KG1 (cell line): ENCODE data around the gene OR10A2.
"Not testable (repeated sequence)": the region's sequence is repeated elsewhere in the genome, so short reads cannot be mapped to it uniquely, and the experiment has no call there.

Experiments used
- DNase-seq: peaks from one replicate; lab custom pipeline; 2025; lab: John Stamatoyannopoulos, UW

OR10A2 gene

GRCh38 chr11:6862961-6863360, at the start of gene OR10A2:
Gene OR10A2 (plus strand): TSS chr11:6863057. CDS start chr11:6869755, 6,698 bp downstream.
- no peak for DNase-seq

- no peak for DNase-seq
Measured at GRCh38 chr11:6813656-6814055, 49.2 kb upstream of the OR10A2 start.

GRCh38 chr11:6817694-6818093, 45.2 kb upstream of the OR10A2 start:
- no peak for DNase-seq

GRCh38 chr11:6818967-6819366, 43.9 kb upstream of the OR10A2 start:
- no peak for DNase-seq

- DNase-seq = no peak
Measured at GRCh38 chr11:6824136-6824823, 38.6 kb upstream of the OR10A2 start.

GRCh38 chr11:6825231-6825744, 37.6 kb upstream of the OR10A2 start:
- DNase-seq = no peak

- DNase-seq = no peak
Measured at GRCh38 chr11:6828103-6828502, 34.8 kb upstream of the OR10A2 start.

GRCh38 chr11:6833356-6833755, 29.5 kb upstream of the OR10A2 start:
- no peak for DNase-seq

- no peak for DNase-seq
Measured at GRCh38 chr11:6834021-6834420, 28.8 kb upstream of the OR10A2 start.

GRCh38 chr11:6841694-6842093, 21.2 kb upstream of the OR10A2 start:
- no peak for DNase-seq

- no peak for DNase-seq
Measured at GRCh38 chr11:6843670-6844069, 19.2 kb upstream of the OR10A2 start.

- no peak for DNase-seq
Measured at GRCh38 chr11:6844356-6844755, 18.5 kb upstream of the OR10A2 start.

GRCh38 chr11:6845383-6845782, 17.5 kb upstream of the OR10A2 start, which contains the start of gene OR10A5:
Gene OR10A5 (plus strand): TSS chr11:6845683. CDS start chr11:6845683, 0 bp downstream.
- no peak for DNase-seq

GRCh38 chr11:6850526-6850925, 12.3 kb upstream of the OR10A2 start:
- no peak for DNase-seq

GRCh38 chr11:6854801-6855200, 8.1 kb upstream of the OR10A2 start:
- DNase-seq = not testable (repeated sequence)

- DNase-seq = no peak
Measured at GRCh38 chr11:6855971-6856541, 6.8 kb upstream of the OR10A2 start.

- DNase-seq = no peak
Measured at GRCh38 chr11:6856871-6857270, 6.0 kb upstream of the OR10A2 start.

GRCh38 chr11:6864438-6864837, 1.6 kb downstream of the OR10A2 start:
- DNase-seq = no peak

- no peak for DNase-seq
Measured at GRCh38 chr11:6871278-6871677, 8.4 kb downstream of the OR10A2 start.

GRCh38 chr11:6875761-6876160, 12.9 kb downstream of the OR10A2 start:
- DNase-seq = no peak

GRCh38 chr11:6876325-6876724, 13.5 kb downstream of the OR10A2 start, which contains the start of gene OR10A4:
Gene OR10A4 (plus strand): TSS chr11:6876625. CDS start chr11:6876648, 23 bp downstream.
- DNase-seq = no peak

GRCh38 chr11:6876914-6877313, 14.1 kb downstream of the OR10A2 start:
- DNase-seq = no peak

GRCh38 chr11:6882751-6883150, 19.9 kb downstream of the OR10A2 start:
- DNase-seq = no peak
